SU-DHL-6 (cell line): ENCODE data around the gene RILPL1.

Experiments used
- H2AFZ ChIP-seq: fragments of 200-600 bp; sonication (generic); 2 replicates; pipeline ENCODE4 v1.6.1; 2014; ENCODE audit warnings: low read depth, mild to moderate bottlenecking, moderate library complexity, mixed read lengths, antibody characterized with exemption, low read length; ENCODE audit not compliant: severe bottlenecking
- H3F3A ChIP-seq: fragments of 200-600 bp; shearing (Covaris generic); 2 replicates; pipeline ENCODE4 v1.6.0; 2016; ENCODE audit warnings: antibody characterized with exemption, mild to moderate bottlenecking; ENCODE audit not compliant: insufficient read depth
- H3K27ac ChIP-seq: fragments of 200-600 bp; sonication (generic); 2 replicates; pipeline ENCODE4 v1.5.1; 2016; ENCODE audit warnings: low read depth, mild to moderate bottlenecking, low read length, moderate library complexity, mixed read lengths
- H3K27me3 ChIP-seq: fragments of 200-600 bp; sonication (generic), shearing (Covaris generic); 2 replicates; pipeline ENCODE4 v1.6.0; 2014; ENCODE audit warnings: mild to moderate bottlenecking, low read length
- H3K36me3 ChIP-seq: fragments of 200-600 bp; sonication (generic); 2 replicates; pipeline ENCODE4 v1.6.1; 2014; ENCODE audit warnings: mild to moderate bottlenecking, low read length, mixed read lengths
- H3K4me2 ChIP-seq: fragments of 300-600, 200-600 bp; shearing (Covaris generic), sonication (generic); 2 replicates; pipeline ENCODE4 v1.6.0; 2014; ENCODE audit warnings: low read length, low read depth, mild to moderate bottlenecking; ENCODE audit not compliant: poor library complexity, severe bottlenecking
- H3K4me3 ChIP-seq: fragments of 200-600 bp; sonication (generic); 2 replicates; pipeline ENCODE4 v1.5.1; 2014; ENCODE audit warnings: antibody characterized with exemption, low read length, mild to moderate bottlenecking, mixed read lengths; ENCODE audit not compliant: insufficient read depth, poor library complexity, severe bottlenecking
- H3K79me2 ChIP-seq: fragments of 200-600 bp; sonication (generic); 2 replicates; pipeline ENCODE4 v1.6.1; 2014; ENCODE audit warnings: mild to moderate bottlenecking, low read length, moderate library complexity; ENCODE audit not compliant: insufficient read depth
- H3K9ac ChIP-seq: fragments of 200-600 bp; sonication (generic); 2 replicates; pipeline ENCODE4 v1.7.0; 2014; ENCODE audit warnings: mild to moderate bottlenecking, low read length
- H3K9me2 ChIP-seq: fragments of 200-600 bp; sonication (generic); replicated peaks from 2 replicates; pipeline ENCODE4 v1.6.1; 2014; ENCODE audit warnings: low read length; ENCODE audit not compliant: insufficient read depth
- H3K9me3 ChIP-seq: fragments of 200-600 bp; sonication (generic); 2 replicates; pipeline ENCODE4 v1.6.1; 2014; ENCODE audit warnings: low read length, mixed read lengths; ENCODE audit not compliant: insufficient read depth
- H4K20me1 ChIP-seq: fragments of 200-600 bp; sonication (generic); 2 replicates; pipeline ENCODE4 v1.6.1; 2014; ENCODE audit warnings: low read depth, mild to moderate bottlenecking, antibody characterized with exemption, low read length, moderate library complexity, mixed read lengths
- EZH2phosphoT487 ChIP-seq: fragments of 200-600 bp; sonication (generic), shearing (Covaris generic); conservative IDR thresholded peaks from 2 replicates; pipeline ENCODE4 v1.6.1; 2018; ENCODE audit warnings: mild to moderate bottlenecking, antibody characterized with exemption, low read length, moderate library complexity, mixed read lengths
- TF ChIP-seq, protein P1 (sequence below): fragments of 200-600 bp; sonication (generic); IDR thresholded peaks from one replicate; pipeline ENCODE4 v1.5.1; 2017; ENCODE audit warnings: antibody characterized with exemption, mild to moderate bottlenecking, low read length, moderate library complexity; ENCODE audit not compliant: insufficient read depth, poor library complexity, severe bottlenecking

Gene RILPL1

DNA sequence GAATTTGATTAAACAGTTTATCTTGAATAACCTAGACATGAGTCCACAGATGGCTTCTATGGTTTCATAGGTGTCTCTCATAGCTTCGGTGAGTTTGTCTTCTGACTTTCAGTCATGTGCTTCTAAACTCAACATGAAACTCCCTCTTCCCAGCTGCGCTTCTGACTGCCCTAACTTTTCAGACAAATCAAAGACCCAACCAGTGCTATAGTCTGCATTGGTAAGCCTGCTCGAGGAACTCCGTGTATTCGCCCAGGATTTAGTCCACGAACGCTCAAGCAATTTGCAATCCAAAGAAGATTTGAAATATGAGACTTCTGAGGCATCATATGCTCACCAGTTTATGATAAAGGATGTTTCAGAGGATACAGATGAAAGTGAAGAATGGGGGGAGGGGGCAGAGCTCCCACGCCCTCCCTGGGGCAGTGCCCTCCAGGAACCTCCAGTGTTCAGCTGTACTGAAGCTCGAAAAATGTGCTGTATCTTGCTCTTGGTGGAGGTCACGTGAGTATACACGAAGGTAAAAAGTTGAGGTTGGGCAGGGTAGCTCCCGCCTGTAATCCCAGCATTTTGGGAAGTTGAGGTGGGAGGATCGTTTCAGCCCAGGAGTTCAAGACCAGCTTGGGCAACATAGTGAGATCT is 91.9 kb downstream of the RILPL1 start:
- TF ChIP-seq, protein P1, sequence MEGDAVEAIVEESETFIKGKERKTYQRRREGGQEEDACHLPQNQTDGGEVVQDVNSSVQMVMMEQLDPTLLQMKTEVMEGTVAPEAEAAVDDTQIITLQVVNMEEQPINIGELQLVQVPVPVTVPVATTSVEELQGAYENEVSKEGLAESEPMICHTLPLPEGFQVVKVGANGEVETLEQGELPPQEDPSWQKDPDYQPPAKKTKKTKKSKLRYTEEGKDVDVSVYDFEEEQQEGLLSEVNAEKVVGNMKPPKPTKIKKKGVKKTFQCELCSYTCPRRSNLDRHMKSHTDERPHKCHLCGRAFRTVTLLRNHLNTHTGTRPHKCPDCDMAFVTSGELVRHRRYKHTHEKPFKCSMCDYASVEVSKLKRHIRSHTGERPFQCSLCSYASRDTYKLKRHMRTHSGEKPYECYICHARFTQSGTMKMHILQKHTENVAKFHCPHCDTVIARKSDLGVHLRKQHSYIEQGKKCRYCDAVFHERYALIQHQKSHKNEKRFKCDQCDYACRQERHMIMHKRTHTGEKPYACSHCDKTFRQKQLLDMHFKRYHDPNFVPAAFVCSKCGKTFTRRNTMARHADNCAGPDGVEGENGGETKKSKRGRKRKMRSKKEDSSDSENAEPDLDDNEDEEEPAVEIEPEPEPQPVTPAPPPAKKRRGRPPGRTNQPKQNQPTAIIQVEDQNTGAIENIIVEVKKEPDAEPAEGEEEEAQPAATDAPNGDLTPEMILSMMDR: no peak
- no peak for TF ChIP-seq EZH2phosphoT487
- Histone ChIP-seq H2AFZ (no peak overlapping the region), H3K4me2 (no peak overlapping the region)

DNA sequence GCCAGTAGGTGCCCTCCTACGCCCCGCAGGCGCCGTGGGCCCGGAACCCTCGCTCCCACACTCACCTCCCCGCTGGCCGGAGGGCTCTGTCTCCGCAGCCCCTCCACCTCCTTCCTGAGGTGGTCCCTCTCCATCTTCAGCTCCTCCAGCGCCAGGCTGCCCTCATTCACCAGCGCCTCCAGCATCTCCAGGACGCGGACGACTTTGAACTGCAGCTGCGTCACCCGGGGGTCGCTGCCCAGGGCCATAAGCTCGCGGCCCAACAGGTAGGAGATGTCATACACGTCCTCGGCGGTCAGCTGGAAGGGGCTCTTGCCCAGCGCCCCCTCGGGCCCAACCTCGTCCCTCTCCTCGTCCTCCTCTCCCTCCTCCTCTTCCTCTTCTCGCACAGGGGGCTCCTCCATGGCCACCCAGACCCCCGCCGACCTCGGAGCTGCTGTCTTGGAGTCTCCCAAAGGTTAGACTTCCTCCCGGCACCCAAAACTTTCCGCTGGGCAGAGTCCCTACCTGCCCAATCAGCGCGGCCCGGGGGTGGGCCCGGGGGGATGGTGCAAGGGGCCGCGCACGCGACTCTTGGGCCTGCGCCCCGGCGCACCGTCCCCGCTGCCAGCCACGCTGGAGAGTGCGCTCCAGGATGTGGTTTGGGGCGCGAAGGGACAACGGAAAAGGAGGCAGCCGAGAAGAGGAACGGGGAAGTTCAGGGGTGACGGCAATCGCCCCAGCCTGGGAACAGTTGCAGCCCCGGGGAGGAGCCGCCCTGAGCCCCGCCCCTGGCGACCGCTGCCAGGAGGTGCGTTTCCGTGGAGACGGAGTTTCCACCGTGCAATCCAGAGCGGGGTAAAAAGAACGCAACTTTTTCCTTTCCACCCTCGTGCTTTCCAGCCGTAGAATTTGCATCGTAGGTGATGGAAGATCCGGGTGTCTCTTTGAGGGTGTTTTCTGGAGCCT is 97.2 kb downstream of the RILPL1 start, which contains the start of gene RILPL2:
Gene RILPL2 (minus strand): TSS at position 668 of the 948 bp plus-strand sequence. CDS start 264 bp downstream, at position 404.
- H3K79me2 ChIP-seq: no peaks in the 10 kb centered on the region
- no peaks in the 10 kb centered on the region for H3F3A ChIP-seq
- H3K4me3 ChIP-seq: peak within 1 kb of the TSS; percentile 73
- H3K36me3 ChIP-seq: no peaks in the 10 kb centered on the region
- H3K9me2 ChIP-seq: no peaks in the 10 kb centered on the region
- peak within 1 kb of the TSS; percentile 61 for H3K9ac ChIP-seq
- H3K27me3 ChIP-seq: no peaks in the 10 kb centered on the region
- H4K20me1 ChIP-seq: no peaks in the 10 kb centered on the region
- no peak for TF ChIP-seq EZH2phosphoT487
- TF ChIP-seq, protein P1: no peak
- H3K4me2 ChIP-seq: peak within 1 kb of the TSS; percentile 67
- peak within 1 kb of the TSS; percentile 98 for H2AFZ ChIP-seq
- no peaks in the 10 kb centered on the region for H3K9me3 ChIP-seq
- no peak within 1 kb of the TSS for H3K27ac ChIP-seq

More for the DNA sequence above, 91.9 kb downstream of the RILPL1 start:
- no peaks in the 10 kb centered on the region for H3K27me3 ChIP-seq
- no peak overlapping the region for H3K9ac ChIP-seq
- no peak overlapping the region for H3K4me3 ChIP-seq
- H3K9me3 ChIP-seq: no peaks in the 10 kb centered on the region
- no peaks in the 10 kb centered on the region for H3K79me2 ChIP-seq
- no peaks in the 10 kb centered on the region for H4K20me1 ChIP-seq
- H3K36me3 ChIP-seq: no peaks in the 10 kb centered on the region
- H3K27ac ChIP-seq: no peak overlapping the region
- H3K9me2 ChIP-seq: no peaks in the 10 kb centered on the region
- H3F3A ChIP-seq: no peaks in the 10 kb centered on the region

DNA sequence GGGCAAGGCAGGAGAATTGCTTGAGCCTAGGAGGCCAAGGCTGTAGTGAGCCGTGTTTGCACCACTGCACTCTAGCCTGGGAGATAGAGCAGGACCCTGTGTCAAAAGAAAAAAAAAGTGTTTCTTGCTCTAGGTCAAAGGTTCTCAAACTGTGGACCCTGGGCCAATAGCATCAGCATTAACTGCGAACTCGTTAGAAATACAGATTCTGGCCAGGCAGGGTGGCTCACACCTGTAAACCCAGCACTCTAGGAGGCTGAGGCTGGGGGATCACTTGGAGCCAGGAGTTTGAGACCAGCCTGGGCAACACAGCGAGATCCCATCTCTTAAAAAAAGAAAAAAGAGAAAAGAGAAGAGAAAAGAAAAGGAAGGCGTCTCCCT is 97.9 kb downstream of the RILPL1 start:
- H3K4me2 ChIP-seq: peak overlapping the region; percentile 67
- TF ChIP-seq EZH2phosphoT487: no peak
- TF ChIP-seq, protein P1: no peak
- no peaks in the 10 kb centered on the region for H3K9me3 ChIP-seq
- H3K9ac ChIP-seq: peak overlapping the region; percentile 61
- H3K79me2 ChIP-seq: no peaks in the 10 kb centered on the region
- H3F3A ChIP-seq: no peaks in the 10 kb centered on the region
- H3K27ac ChIP-seq: no peak overlapping the region
- no peaks in the 10 kb centered on the region for H3K9me2 ChIP-seq
- peak overlapping the region; percentile 98 for H2AFZ ChIP-seq
- H3K4me3 ChIP-seq: peak overlapping the region; percentile 73
- no peaks in the 10 kb centered on the region for H4K20me1 ChIP-seq
- no peaks in the 10 kb centered on the region for H3K36me3 ChIP-seq
- no peaks in the 10 kb centered on the region for H3K27me3 ChIP-seq
